Measurements from ENCODE around the gene PSMD1. TPM values are rescaled to one million over a fixed set of nuclear protein-coding genes. Genes with fewer than 3 reads are reported as not detected.

PSMD1 gene
- total RNA-seq, 1 donor from 2014 or later, result 81.0 TPM

- no peak for ATAC-seq (ENCODE audit: poor library complexity)
- intact Hi-C loops (cut with DNase I), result no loop called here
- no peak for DNase-seq
Measured at GRCh38 chr2:231033147-231034132, 23.2 kb upstream of the PSMD1 start.

GRCh38 chr2:231034291-231034882 is 22.3 kb upstream of the PSMD1 start:
- intact Hi-C loops (cut with DNase I), result no loop called here
- no peak for DNase-seq
- no peak for ATAC-seq (ENCODE audit: poor library complexity)

GRCh38 chr2:231036131-231036530 is 20.5 kb upstream of the PSMD1 start:
- ATAC-seq (ENCODE audit: poor library complexity) (no peak), DNase-seq (no peak)
- intact Hi-C loops (cut with DNase I), result no loop called here

- no peak for ATAC-seq (ENCODE audit: poor library complexity)
- no peak for DNase-seq
- intact Hi-C loops (cut with DNase I), result no loop called here
Measured at GRCh38 chr2:231036578-231037106, 20.0 kb upstream of the PSMD1 start.

GRCh38 chr2:231037202-231037730 is 19.4 kb upstream of the PSMD1 start, which contains the start of gene C2orf72:
Gene C2orf72 (plus strand): TSS chr2:231037523. CDS start chr2:231037566, 43 bp downstream.
- ATAC-seq (ENCODE audit: poor library complexity) (no peak), DNase-seq (no peak)
- intact Hi-C loops (cut with DNase I), result no loop called here

- ATAC-seq (ENCODE audit: poor library complexity) (no peak), DNase-seq (no peak)
- intact Hi-C loops (cut with DNase I), result no loop called here
Measured at GRCh38 chr2:231037731-231038482, 18.8 kb upstream of the PSMD1 start.

GRCh38 chr2:231038483-231039293 is 18.0 kb upstream of the PSMD1 start:
- intact Hi-C loops (cut with DNase I), result no loop called here
- no peak for ATAC-seq (ENCODE audit: poor library complexity)

GRCh38 chr2:231039294-231039664 is 17.4 kb upstream of the PSMD1 start:
- intact Hi-C loops (cut with DNase I), result no loop called here
- ATAC-seq (ENCODE audit: poor library complexity), result no peak
- no peak for DNase-seq

More at GRCh38 chr2:231038483-231039293, 18.0 kb upstream of the PSMD1 start:
- DNase-seq, result no peak

- no peak for ATAC-seq (ENCODE audit: poor library complexity)
- intact Hi-C loops (cut with DNase I), result no loop called here
- DNase-seq, result no peak
Measured at GRCh38 chr2:231039821-231040364, 16.8 kb upstream of the PSMD1 start.

GRCh38 chr2:231041061-231041689 is 15.5 kb upstream of the PSMD1 start:
- intact Hi-C loops (cut with DNase I), result no loop called here
- DNase-seq (no peak), ATAC-seq (ENCODE audit: poor library complexity) (no peak)

GRCh38 chr2:231043796-231044195 is 12.9 kb upstream of the PSMD1 start:
- ATAC-seq (ENCODE audit: poor library complexity) (no peak), DNase-seq (no peak)
- intact Hi-C loops (cut with DNase I), result no loop called here

- no peak for ATAC-seq (ENCODE audit: poor library complexity)
- no peak for DNase-seq
- intact Hi-C loops (cut with DNase I), result no loop called here
Measured at GRCh38 chr2:231046916-231047273, 9.8 kb upstream of the PSMD1 start.

GRCh38 chr2:231047274-231047922 is 9.3 kb upstream of the PSMD1 start:
- DNase-seq, result no peak
- ATAC-seq (ENCODE audit: poor library complexity), result no peak
- intact Hi-C loops (cut with DNase I), result no loop called here

GRCh38 chr2:231047923-231048915 is 8.4 kb upstream of the PSMD1 start:
- no peak for DNase-seq
- intact Hi-C loops (cut with DNase I), result no loop called here
- no peak for ATAC-seq (ENCODE audit: poor library complexity)

- intact Hi-C loops (cut with DNase I), result no loop called here
- ATAC-seq (ENCODE audit: poor library complexity) (no peak), DNase-seq (no peak)
Measured at GRCh38 chr2:231049286-231050017, 7.2 kb upstream of the PSMD1 start.

All from Right ventricle myocardium superior (tissue), 1 donor.